Adipocyte (in vitro differentiated cells): ENCODE data around the gene ATP9A.

Source experiments
- DNase-seq: peaks from one replicate; pipeline ENCODE4 v3.0.0-alpha.2; 2015; ENCODE audit warnings: low read depth
- H3K27me3 ChIP-seq: replicated peaks from 2 replicates; pipeline ENCODE4 v1.7.0; 2013; ENCODE audit warnings: mild to moderate bottlenecking, low read length, moderate library complexity; ENCODE audit not compliant: control insufficient read depth, insufficient read depth
- H3K36me3 ChIP-seq: 2 replicates; pipeline ENCODE4 v1.7.0; 2013; ENCODE audit warnings: low read length, mild to moderate bottlenecking, moderate library complexity; ENCODE audit not compliant: control insufficient read depth, insufficient read depth, severe bottlenecking
- H3K4me1 ChIP-seq: 2 replicates; pipeline ENCODE4 v1.7.0; 2013; ENCODE audit warnings: mild to moderate bottlenecking, low read length, moderate library complexity; ENCODE audit not compliant: control insufficient read depth, insufficient read depth
- H3K4me3 ChIP-seq: 2 replicates; pipeline ENCODE4 v1.7.0; 2013; ENCODE audit warnings: mild to moderate bottlenecking, low read length, moderate library complexity
- H3K9ac ChIP-seq: 2 replicates; pipeline ENCODE4 v1.7.0; 2013; ENCODE audit warnings: mild to moderate bottlenecking, low read length, moderate library complexity
- H3K9me3 ChIP-seq: 2 replicates; pipeline ENCODE4 v1.7.0; 2013; ENCODE audit warnings: mild to moderate bottlenecking, low read length, moderate library complexity; ENCODE audit not compliant: control insufficient read depth

Gene ATP9A

DNA sequence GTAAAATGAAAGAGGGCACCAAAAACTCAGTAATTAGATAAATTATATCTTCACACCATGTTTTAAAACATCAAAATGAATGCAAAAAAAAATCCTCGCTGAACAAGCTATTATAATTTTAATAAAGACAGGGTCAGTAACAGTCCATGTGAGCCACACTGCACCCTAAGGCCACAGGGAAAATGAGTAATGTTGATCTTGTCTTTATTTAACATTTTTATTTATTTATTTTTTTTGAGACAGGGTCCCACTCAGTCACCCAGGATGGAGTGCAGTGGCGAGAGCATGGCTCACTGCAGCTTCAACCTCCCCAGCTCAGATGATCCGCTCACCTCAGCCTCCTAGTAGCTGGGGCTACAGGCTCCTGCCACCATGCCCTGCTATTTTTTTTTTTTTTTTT is 217.0 kb downstream of the ATP9A start:
- Histone ChIP-seq H3K27me3 (peaks cover 7% of the 10 kb centered on the region), H3K36me3 (no peaks in the 10 kb centered on the region), H3K9ac (no peak overlapping the region), H3K9me3 (no peaks in the 10 kb centered on the region), H3K4me3 (no peak overlapping the region), H3K4me1 (peaks cover 9% of the 10 kb centered on the region)
- no peak for DNase-seq

DNA sequence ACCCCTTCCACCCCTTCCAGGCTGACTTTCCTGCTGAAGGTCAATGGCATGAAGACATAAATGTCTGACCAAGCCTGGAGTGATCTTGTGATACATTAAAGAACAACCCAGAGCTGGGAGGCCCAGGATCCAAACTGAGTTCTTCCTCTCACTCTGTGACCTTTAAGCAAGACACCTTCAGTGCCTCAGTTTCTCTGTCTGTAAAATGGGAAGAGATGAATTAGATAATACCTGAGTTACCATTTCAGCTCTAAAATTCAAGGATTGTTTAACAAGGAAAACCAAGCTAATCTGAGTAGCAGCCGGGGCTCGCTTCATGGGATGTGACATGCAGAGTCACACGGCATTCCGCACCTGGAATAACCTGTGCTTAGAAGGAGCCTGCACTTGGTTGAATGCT is 218.7 kb downstream of the ATP9A start:
- no peak for DNase-seq
- Histone ChIP-seq H3K36me3 (no peaks in the 10 kb centered on the region), H3K27me3 (peaks cover 24% of the 10 kb centered on the region), H3K9ac (no peak overlapping the region), H3K9me3 (peaks cover 4% of the 10 kb centered on the region), H3K4me3 (no peak overlapping the region), H3K4me1 (peaks cover 4% of the 10 kb centered on the region)

DNA sequence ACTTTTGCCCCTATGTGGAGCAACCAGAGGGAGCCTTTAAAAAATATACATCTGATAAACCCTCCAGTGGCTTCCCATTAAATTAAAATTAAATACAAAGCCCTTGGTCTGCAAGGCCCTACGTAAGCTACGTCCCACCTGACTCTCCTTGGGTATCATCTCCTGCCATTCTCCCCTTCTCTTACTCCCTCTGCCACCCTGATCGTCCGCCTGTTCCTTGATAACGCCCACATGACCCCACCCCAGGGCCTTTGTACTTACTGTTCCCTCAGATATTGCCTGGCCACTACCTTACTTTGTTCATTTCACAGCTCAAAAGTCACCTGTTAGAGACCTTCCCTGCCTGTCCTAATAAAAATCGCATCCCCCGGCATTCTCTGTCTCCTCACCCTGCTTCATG is 220.2 kb downstream of the ATP9A start:
- H3K4me3 ChIP-seq = no peak overlapping the region
- H3K36me3 ChIP-seq = no peaks in the 10 kb centered on the region
- H3K9me3 ChIP-seq = peaks cover 4% of the 10 kb centered on the region
- H3K27me3 ChIP-seq = peaks cover 35% of the 10 kb centered on the region
- H3K4me1 ChIP-seq = no peaks in the 10 kb centered on the region
- no peak for DNase-seq
- no peak overlapping the region for H3K9ac ChIP-seq
